SK-N-SH (cell line): ENCODE data around the gene RAPGEF4. TPM values are rescaled to one million over a fixed set of nuclear protein-coding genes. Genes with fewer than 3 reads are reported as not detected.
A peak's percentile ranks its signal among the peaks of the same experiment; 100 is the strongest.

ENCODE experiments used
- CTCF ChIA-PET: fragments of 300-600, 350-600 bp; formaldehyde crosslinking; extraction: SDS; loops from one replicate; lab custom pipeline; 2021; lab: Yijun Ruan, JAX
- POLR2A ChIA-PET: fragments of 350-600 bp; sonication (Branson Sonifier 250); formaldehyde crosslinking; extraction: SDS; loops from one replicate; lab custom pipeline; 2020; ENCODE audit warnings: antibody characterized with exemption, inconsistent platforms; lab: Yijun Ruan, JAX
- DNase-seq: peaks from one replicate; pipeline ENCODE4 v3.0.0; 2012
- H2AFZ ChIP-seq: fragments of 200-600 bp; sonication (generic); 2 replicates; pipeline ENCODE4 v1.8.1; 2016; ENCODE audit warnings: antibody characterized with exemption, mild to moderate bottlenecking, low read depth
- H3F3A ChIP-seq: fragments of 200-600 bp; sonication (generic); replicated peaks from 2 replicates; pipeline ENCODE3; 2016; ENCODE audit warnings: antibody characterized with exemption, mild to moderate bottlenecking; ENCODE audit not compliant: insufficient read depth
- H3K27ac ChIP-seq, 2 experiments: fragments of 200-500 bp in 1 of 2; fragments of 200-600 bp in 1 of 2; sonication (Bioruptor generic) in 1 of 2; sonication (generic), shearing (Covaris generic) in 1 of 2; 2 replicates each; pipeline versions ENCODE4 v1.5.1 to v1.6.1; 2014 to 2016; ENCODE audit warnings: low read depth in 2 of 2, inconsistent platforms in 1 of 2, low read length in 1 of 2, mild to moderate bottlenecking in 1 of 2, mixed read lengths in 1 of 2
- H3K27me3 ChIP-seq: fragments of 200-600 bp; sonication (generic), shearing (Covaris generic); 2 replicates; pipeline ENCODE4 v1.6.1; 2016; ENCODE audit warnings: mixed run types; ENCODE audit not compliant: insufficient read depth
- H3K36me3 ChIP-seq, 2 experiments: fragments of 200-500 bp in 1 of 2; fragments of 200-600 bp in 1 of 2; sonication (Bioruptor generic) in 1 of 2; sonication (generic) in 1 of 2; replicated peaks in 1 of 2; 2 replicates each; pipeline versions ENCODE3 to v1.5.1; 2014 to 2016; ENCODE audit warnings: low read length in 1 of 2, mild to moderate bottlenecking in 1 of 2; ENCODE audit not compliant: insufficient read depth in 2 of 2, control insufficient read depth in 1 of 2
- H3K4me1 ChIP-seq, 2 experiments: fragments of 200-500 bp in 1 of 2; fragments of 200-600 bp in 1 of 2; sonication (Bioruptor generic) in 1 of 2; sonication (generic), shearing (Covaris generic) in 1 of 2; 2 replicates each; pipeline versions ENCODE4 v1.5.1 to v1.6.1; 2014 to 2016; ENCODE audit warnings: low read depth in 1 of 2, low read length in 1 of 2, mixed run types in 1 of 2; ENCODE audit not compliant: insufficient read depth in 2 of 2, control insufficient read depth in 1 of 2
- H3K4me2 ChIP-seq: fragments of 200-600 bp; sonication (generic), shearing (Covaris generic); 2 replicates; pipeline ENCODE4 v1.6.1; 2017; ENCODE audit warnings: mixed run types
- H3K4me3 ChIP-seq, 2 experiments: fragments of 200-500 bp in 1 of 2; fragments of 200-600 bp in 1 of 2; sonication (Bioruptor generic) in 1 of 2; sonication (generic), shearing (Covaris generic) in 1 of 2; 2 replicates each; pipeline versions ENCODE4 v1.5.1 to v1.8.1; 2014 to 2016; ENCODE audit warnings: low read depth in 2 of 2, inconsistent platforms in 1 of 2, low read length in 1 of 2, mild to moderate bottlenecking in 1 of 2, mixed read lengths in 1 of 2, moderate library complexity in 1 of 2
- H3K79me2 ChIP-seq: fragments of 200-600 bp; sonication (generic); 2 replicates; pipeline ENCODE4 v1.8.1; 2017; ENCODE audit warnings: mild to moderate bottlenecking; ENCODE audit not compliant: insufficient read depth
- H3K9ac ChIP-seq: fragments of 200-600 bp; sonication (generic); 2 replicates; pipeline ENCODE4 v1.6.1; 2017; ENCODE audit warnings: mixed run types
- H3K9me2 ChIP-seq: fragments of 200-600 bp; sonication (generic); 2 replicates; pipeline ENCODE4 v1.6.1; 2017; ENCODE audit warnings: mixed run types
- H3K9me3 ChIP-seq: fragments of 200-600 bp; sonication (generic); 2 replicates; pipeline ENCODE4 v1.6.1; 2017; ENCODE audit warnings: mixed run types, mild to moderate bottlenecking, moderate library complexity
- H4K20me1 ChIP-seq: fragments of 200-600 bp; sonication (generic); 2 replicates; pipeline ENCODE4 v1.6.1; 2017; ENCODE audit warnings: mild to moderate bottlenecking, mixed run types; ENCODE audit not compliant: insufficient read depth
- CHD2 ChIP-seq: fragments of 150-350 bp; IDR thresholded peaks from 2 replicates; pipeline ENCODE4 v1.6.1; 2018; ENCODE audit warnings: low read length; ENCODE audit not compliant: partially characterized antibody
- FOXM1 ChIP-seq: IDR thresholded peaks from 2 replicates; pipeline ENCODE4 v1.4.0; 2012; ENCODE audit warnings: low read depth, mild to moderate bottlenecking
- GATA2 ChIP-seq: sonication (generic); formaldehyde crosslinking; IDR thresholded peaks from 2 replicates; pipeline ENCODE4 v1.5.0; 2020; ENCODE audit warnings: mild to moderate bottlenecking, missing genetic modification reagents
- MEF2A ChIP-seq: IDR thresholded peaks from 2 replicates; pipeline ENCODE4 v1.4.0; 2012; ENCODE audit warnings: low read depth, borderline replicate concordance
- RCOR1 ChIP-seq: fragments of 150-350 bp; IDR thresholded peaks from 2 replicates; pipeline ENCODE4 v1.6.1; 2017; ENCODE audit warnings: antibody characterized with exemption, low read length
- RFX5 ChIP-seq: IDR thresholded peaks from 2 replicates; pipeline ENCODE4 v1.6.1; 2012; ENCODE audit warnings: mild to moderate bottlenecking, improper control_type of control experiment, low read length
- SIN3A ChIP-seq: IDR thresholded peaks from 2 replicates; pipeline ENCODE4 v1.6.1; 2012; ENCODE audit warnings: low read depth, mild to moderate bottlenecking, low read length, moderate library complexity, borderline replicate concordance
- TAF1 ChIP-seq: IDR thresholded peaks from 2 replicates; pipeline ENCODE4 v1.6.1; 2012; ENCODE audit warnings: low read depth, mild to moderate bottlenecking, low read length, moderate library complexity, borderline replicate concordance
- TCF12 ChIP-seq: IDR thresholded peaks from 2 replicates; pipeline ENCODE4 v1.4.0; 2012
- WGBS: methylation state at CpG from one replicate; pipeline ENCODE4 v1.1.6; 2017; ENCODE audit warnings: low lambda C conversion rate; 5-methylcytosine and 5-hydroxymethylcytosine counted together
- polyA plus RNA-seq, 3 experiments: library from polyadenylated mRNA; depleted of rRNA; stranded (reverse); fragments of >200 nt; gene quantifications; 2 replicates each; pipeline ENCODE4 v1.2.3, GENCODE V29; 2012
- TF ChIP-seq, protein P1 (sequence below): IDR thresholded peaks from 2 replicates; pipeline ENCODE4 v1.4.0; 2012; ENCODE audit warnings: low read depth, borderline replicate concordance
- TF ChIP-seq, protein P2 (sequence below): fragments of 200-600 bp; sonication (generic); IDR thresholded peaks from 2 replicates; pipeline ENCODE4 v1.6.1; 2017; ENCODE audit warnings: antibody characterized with exemption, mild to moderate bottlenecking, moderate library complexity
- TF ChIP-seq, protein P3 (sequence below): fragments of 150-350 bp; IDR thresholded peaks from 2 replicates; pipeline ENCODE4 v1.6.1; 2017; ENCODE audit warnings: antibody characterized with exemption, low read length, low read depth, borderline replicate concordance
- TF ChIP-seq, protein P4 (sequence below): IDR thresholded peaks from 2 replicates; pipeline ENCODE4 v1.4.0; 2012; ENCODE audit warnings: low read depth

RAPGEF4 gene
- polyA plus RNA-seq, 1 of the 3 experiments (the other 2 are of a cell fraction): 0.30 TPM

DNA sequence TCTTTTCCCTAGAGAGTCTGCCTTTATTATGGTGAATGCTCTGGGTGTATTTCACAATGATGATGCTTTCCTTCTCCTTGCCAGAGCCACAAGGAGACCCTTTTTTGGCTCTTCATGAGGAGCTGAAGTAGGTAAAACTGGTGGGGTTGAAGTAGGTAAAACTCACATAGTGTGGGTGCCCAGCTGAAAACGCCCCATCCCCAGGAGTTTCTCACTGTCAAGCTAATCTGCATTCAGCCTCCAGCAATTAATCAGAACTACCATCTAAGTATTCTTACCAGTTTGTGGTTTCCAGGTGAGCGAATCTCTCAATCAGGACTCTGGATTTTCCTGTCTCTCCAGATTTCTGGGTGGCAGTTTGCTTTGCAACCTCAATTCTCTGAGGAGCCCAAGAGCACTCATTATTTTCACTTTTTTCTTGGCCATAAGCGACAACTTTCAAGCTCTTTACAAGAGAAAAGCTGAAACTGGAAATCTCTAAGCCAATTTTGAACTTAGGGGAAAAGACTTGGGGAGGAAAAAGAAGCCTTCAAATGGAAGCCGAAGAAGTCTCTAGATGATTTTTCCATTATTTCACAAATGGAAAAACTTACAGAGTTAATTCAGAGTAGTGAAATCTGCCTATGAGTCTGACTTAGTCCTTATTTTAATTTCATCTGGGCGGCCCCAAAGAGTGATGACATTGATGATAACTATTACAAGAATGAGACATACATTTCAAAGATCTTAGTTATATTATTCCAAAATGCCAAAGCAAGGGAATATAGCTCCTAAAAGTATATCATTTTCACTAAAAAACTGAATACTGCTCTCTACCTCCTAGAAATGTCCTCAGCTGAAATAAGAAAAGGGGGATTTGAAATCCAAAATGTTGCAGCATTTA is 218.6 kb downstream of the RAPGEF4 start:
- H3K4me3 ChIP-seq: no peak overlapping the region
- no peaks in the 10 kb centered on the region for H3K36me3 ChIP-seq
- H3K9me3 ChIP-seq: no peaks in the 10 kb centered on the region
- H3K9ac ChIP-seq: no peak overlapping the region
- H3K9me2 ChIP-seq: no peaks in the 10 kb centered on the region
- ChIA-PET POLR2A (interaction anchor here (0.6 kb wide), 1 partner anchor 233 kb away, joined by 3 read pairs; no protein-coding TSS in a partner anchor), CTCF (interaction anchor here (0.7 to 1.8 kb wide), 6 partner anchors 11 to 147 kb away, joined by 3 to 5 read pairs (median 5); no protein-coding TSS in a partner anchor)
- peak overlapping the region; percentile 31; the same call in 1 of the 2 replicates for H2AFZ ChIP-seq
- no peak overlapping the region for H3K4me2 ChIP-seq
- DNase-seq: no peak
- WGBS: 59% methylated on average over 5 of the region's 5 CpGs
- H3K4me1 ChIP-seq: no peaks in the 10 kb centered on the region; a peak in 1 of 4 replicates
- H3K27ac ChIP-seq: 0 out of 4 replicates have a peak overlapping the region, but pooled peaks of 1 of the 2 experiments have one; percentile 27
- no peaks in the 10 kb centered on the region for H3F3A ChIP-seq
- no peaks in the 10 kb centered on the region for H3K79me2 ChIP-seq
- TF ChIP-seq SIN3A: no peak
- no peak for TF ChIP-seq RFX5
- no peak for TF ChIP-seq CHD2
- no peak for TF ChIP-seq TCF12
- TF ChIP-seq, protein P1, sequence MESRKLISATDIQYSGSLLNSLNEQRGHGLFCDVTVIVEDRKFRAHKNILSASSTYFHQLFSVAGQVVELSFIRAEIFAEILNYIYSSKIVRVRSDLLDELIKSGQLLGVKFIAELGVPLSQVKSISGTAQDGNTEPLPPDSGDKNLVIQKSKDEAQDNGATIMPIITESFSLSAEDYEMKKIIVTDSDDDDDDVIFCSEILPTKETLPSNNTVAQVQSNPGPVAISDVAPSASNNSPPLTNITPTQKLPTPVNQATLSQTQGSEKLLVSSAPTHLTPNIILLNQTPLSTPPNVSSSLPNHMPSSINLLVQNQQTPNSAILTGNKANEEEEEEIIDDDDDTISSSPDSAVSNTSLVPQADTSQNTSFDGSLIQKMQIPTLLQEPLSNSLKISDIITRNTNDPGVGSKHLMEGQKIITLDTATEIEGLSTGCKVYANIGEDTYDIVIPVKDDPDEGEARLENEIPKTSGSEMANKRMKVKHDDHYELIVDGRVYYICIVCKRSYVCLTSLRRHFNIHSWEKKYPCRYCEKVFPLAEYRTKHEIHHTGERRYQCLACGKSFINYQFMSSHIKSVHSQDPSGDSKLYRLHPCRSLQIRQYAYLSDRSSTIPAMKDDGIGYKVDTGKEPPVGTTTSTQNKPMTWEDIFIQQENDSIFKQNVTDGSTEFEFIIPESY: no peak
- no peak for TF ChIP-seq TAF1
- TF ChIP-seq, protein P2, sequence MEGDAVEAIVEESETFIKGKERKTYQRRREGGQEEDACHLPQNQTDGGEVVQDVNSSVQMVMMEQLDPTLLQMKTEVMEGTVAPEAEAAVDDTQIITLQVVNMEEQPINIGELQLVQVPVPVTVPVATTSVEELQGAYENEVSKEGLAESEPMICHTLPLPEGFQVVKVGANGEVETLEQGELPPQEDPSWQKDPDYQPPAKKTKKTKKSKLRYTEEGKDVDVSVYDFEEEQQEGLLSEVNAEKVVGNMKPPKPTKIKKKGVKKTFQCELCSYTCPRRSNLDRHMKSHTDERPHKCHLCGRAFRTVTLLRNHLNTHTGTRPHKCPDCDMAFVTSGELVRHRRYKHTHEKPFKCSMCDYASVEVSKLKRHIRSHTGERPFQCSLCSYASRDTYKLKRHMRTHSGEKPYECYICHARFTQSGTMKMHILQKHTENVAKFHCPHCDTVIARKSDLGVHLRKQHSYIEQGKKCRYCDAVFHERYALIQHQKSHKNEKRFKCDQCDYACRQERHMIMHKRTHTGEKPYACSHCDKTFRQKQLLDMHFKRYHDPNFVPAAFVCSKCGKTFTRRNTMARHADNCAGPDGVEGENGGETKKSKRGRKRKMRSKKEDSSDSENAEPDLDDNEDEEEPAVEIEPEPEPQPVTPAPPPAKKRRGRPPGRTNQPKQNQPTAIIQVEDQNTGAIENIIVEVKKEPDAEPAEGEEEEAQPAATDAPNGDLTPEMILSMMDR: no peak
- TF ChIP-seq, protein P3, sequence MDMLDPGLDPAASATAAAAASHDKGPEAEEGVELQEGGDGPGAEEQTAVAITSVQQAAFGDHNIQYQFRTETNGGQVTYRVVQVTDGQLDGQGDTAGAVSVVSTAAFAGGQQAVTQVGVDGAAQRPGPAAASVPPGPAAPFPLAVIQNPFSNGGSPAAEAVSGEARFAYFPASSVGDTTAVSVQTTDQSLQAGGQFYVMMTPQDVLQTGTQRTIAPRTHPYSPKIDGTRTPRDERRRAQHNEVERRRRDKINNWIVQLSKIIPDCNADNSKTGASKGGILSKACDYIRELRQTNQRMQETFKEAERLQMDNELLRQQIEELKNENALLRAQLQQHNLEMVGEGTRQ: no peak
- TF ChIP-seq, all 33 proteins: peak for 0
- Histone ChIP-seq H4K20me1 (no peaks in the 10 kb centered on the region), H3K27me3 (no peaks in the 10 kb centered on the region)

DNA sequence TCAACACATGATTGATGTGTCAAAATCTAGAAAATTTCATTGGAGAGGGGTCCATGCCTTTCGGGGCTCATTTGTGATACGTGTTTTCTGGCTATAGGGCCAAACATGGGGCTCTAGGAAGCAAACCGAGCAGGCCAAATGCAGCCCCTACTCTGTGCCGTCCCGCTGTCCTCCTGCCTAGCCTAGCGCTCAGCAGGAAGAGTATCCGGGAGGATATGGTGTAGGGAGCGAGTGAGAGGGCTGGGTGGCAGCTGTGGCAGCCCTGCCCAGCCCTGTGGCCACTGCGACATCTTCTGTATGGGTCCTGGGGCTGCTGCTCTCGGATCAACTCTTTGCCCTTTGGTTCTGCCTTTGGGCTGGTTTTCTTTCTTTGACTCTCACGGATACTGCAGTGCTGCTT is 219.9 kb downstream of the RAPGEF4 start:
- no peak overlapping the region for H3K4me2 ChIP-seq
- DNase-seq: no peak
- no peaks in the 10 kb centered on the region for H3K79me2 ChIP-seq
- no peaks in the 10 kb centered on the region for H3F3A ChIP-seq
- H3K9me3 ChIP-seq: no peaks in the 10 kb centered on the region
- H3K27me3 ChIP-seq: no peaks in the 10 kb centered on the region
- H4K20me1 ChIP-seq: no peaks in the 10 kb centered on the region
- 64% methylated on average over 7 of the region's 11 CpGs for WGBS
- CTCF ChIA-PET: interaction anchor here (1.3 kb wide), 1 partner anchor 143 kb away, joined by 3 read pairs; no protein-coding TSS in a partner anchor
- no peak overlapping the region for H3K4me3 ChIP-seq
- no peak overlapping the region for H2AFZ ChIP-seq
- no peak overlapping the region for H3K9ac ChIP-seq
- H3K4me1 ChIP-seq: no peaks in the 10 kb centered on the region; a peak in 1 of 4 replicates
- H3K9me2 ChIP-seq: no peaks in the 10 kb centered on the region
- no peaks in the 10 kb centered on the region for H3K36me3 ChIP-seq
- no peak overlapping the region for H3K27ac ChIP-seq
- TF ChIP-seq GATA2 (CRISPR knock-in tag): no peak
- TF ChIP-seq, protein P4, sequence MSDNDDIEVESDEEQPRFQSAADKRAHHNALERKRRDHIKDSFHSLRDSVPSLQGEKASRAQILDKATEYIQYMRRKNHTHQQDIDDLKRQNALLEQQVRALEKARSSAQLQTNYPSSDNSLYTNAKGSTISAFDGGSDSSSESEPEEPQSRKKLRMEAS: no peak
- no peak for TF ChIP-seq FOXM1
- TF ChIP-seq, protein P2: no peak
- TF ChIP-seq RCOR1: no peak
- no peak for TF ChIP-seq MEF2A
- TF ChIP-seq, all 33 proteins: peak for 0
- POLR2A ChIA-PET: no interaction called here
